ENCODE results near the gene TUT7. TPM values are rescaled to one million over a fixed set of nuclear protein-coding genes. Genes with fewer than 3 reads are reported as not detected.
"Not testable (repeated sequence)": the region's sequence is repeated elsewhere in the genome, so short reads cannot be mapped to it uniquely, and the experiment has no call there.

Gene TUT7
- 24.5 and 25.2 TPM in 2 replicates for total RNA-seq
- long read RNA-seq, partial matches to known transcripts, result 115 of 141 reads
- long read RNA-seq, other reads (novel, unspliced or antisense), result 26 of 141 reads

DNA sequence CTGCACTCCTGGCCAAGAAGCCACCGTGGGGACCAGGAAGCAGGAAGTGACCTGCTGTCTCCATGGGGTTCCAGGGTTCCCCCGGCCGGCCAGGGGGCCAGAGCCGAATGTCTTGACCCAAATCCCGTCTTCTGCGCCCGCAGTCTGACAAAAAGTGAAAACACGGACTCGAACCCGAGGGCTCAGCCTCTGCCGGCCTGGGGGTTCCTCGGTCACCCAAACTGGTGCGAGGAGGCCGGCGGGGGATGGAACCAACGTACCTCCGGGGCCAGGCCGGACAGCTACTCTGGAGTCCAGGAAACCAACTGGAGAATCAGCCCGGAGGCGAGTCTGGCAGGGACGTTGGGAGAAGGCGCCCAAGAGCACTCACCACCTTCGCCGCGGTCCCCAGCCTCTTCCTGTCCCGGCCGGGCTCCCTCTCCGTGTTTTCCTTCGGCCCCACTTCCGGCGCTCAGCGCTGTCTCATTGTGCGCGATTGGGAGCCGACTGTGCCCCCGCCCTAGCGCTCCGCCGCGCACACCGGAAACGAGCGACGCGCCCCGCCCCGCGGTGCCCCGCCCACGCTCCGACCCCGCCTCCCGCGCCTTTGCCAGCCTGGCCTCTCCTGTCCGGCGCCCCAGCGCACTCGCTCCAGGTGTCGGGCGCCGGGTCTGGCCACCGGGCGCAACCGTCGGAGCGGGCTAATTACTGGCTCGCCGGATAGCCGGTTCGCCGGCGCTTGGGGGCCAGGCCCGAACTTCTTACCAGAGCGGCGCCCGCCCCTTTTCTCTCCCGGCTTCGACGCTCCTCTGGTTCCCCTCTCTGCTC is at the start of gene TUT7:
TSS of gene TUT7 (minus strand) at position 400 of the 807 bp plus-strand sequence. CDS start 1,211 bp downstream, outside the sequence.
- Mint-ChIP-seq H3K4me1 (ENCODE audit: low read depth) (peaks cover 18% of the 10 kb centered on the region), H3K9me3 (ENCODE audit: low read depth) (no peaks in the 10 kb centered on the region), H3K27ac (peak within 1 kb of the TSS; percentile 94), H3K4me3 (ENCODE audit: low read depth) (peak within 1 kb of the TSS; percentile 91), H3K36me3 (ENCODE audit: insufficient read depth) (peaks cover 6% of the 10 kb centered on the region), H3K27me3 (peaks cover 4% of the 10 kb centered on the region)
- TF ChIP-seq, protein P1, sequence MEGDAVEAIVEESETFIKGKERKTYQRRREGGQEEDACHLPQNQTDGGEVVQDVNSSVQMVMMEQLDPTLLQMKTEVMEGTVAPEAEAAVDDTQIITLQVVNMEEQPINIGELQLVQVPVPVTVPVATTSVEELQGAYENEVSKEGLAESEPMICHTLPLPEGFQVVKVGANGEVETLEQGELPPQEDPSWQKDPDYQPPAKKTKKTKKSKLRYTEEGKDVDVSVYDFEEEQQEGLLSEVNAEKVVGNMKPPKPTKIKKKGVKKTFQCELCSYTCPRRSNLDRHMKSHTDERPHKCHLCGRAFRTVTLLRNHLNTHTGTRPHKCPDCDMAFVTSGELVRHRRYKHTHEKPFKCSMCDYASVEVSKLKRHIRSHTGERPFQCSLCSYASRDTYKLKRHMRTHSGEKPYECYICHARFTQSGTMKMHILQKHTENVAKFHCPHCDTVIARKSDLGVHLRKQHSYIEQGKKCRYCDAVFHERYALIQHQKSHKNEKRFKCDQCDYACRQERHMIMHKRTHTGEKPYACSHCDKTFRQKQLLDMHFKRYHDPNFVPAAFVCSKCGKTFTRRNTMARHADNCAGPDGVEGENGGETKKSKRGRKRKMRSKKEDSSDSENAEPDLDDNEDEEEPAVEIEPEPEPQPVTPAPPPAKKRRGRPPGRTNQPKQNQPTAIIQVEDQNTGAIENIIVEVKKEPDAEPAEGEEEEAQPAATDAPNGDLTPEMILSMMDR (IDR thresholded peaks at IDR 0.05; ENCODE audit: unreplicated experiment), result no peak
- DNase-seq (ENCODE audit: low spot score, unreplicated experiment), result peak; percentile 97

DNA sequence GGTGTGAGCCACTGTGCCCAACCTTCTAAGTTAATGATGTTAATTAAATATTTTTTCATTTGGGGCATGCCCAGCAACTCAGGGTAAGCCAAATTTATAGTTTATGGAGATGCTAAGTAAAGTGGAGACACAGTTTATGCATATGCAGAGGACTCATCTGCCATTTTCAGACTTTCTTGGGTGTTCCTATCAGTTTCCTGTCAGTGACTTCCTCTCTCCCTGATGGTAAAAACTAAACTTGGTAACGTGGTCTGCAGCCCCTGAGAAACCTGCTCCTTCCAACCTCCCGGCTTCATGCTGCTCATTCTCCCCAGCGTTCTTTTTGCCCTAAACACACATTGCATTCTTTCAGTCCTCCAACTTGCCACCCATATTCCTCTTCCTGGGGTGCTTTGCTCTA is 48.4 kb upstream of the TUT7 start:
- H3K36me3 Mint-ChIP-seq (ENCODE audit: insufficient read depth), result no peaks in the 10 kb centered on the region
- peaks cover 4% of the 10 kb centered on the region for H3K9me3 Mint-ChIP-seq (ENCODE audit: low read depth)
- DNase-seq (ENCODE audit: low spot score, unreplicated experiment), result no peak
- H3K4me1 Mint-ChIP-seq (ENCODE audit: low read depth), result peaks cover 23% of the 10 kb centered on the region
- TF ChIP-seq, protein P1 (IDR thresholded peaks at IDR 0.05; ENCODE audit: unreplicated experiment), result no peak
- peaks cover 10% of the 10 kb centered on the region for H3K27me3 Mint-ChIP-seq
- H3K27ac Mint-ChIP-seq, result no peak overlapping the region
- H3K4me3 Mint-ChIP-seq (ENCODE audit: low read depth), result no peak overlapping the region

- TF ChIP-seq, protein P1 (IDR thresholded peaks at IDR 0.05; ENCODE audit: unreplicated experiment), result no peak
- Mint-ChIP-seq H3K36me3 (ENCODE audit: insufficient read depth) (peaks cover 1% of the 10 kb centered on the region), H3K4me1 (ENCODE audit: low read depth) (no peaks in the 10 kb centered on the region), H3K27ac (no peak overlapping the region), H3K4me3 (ENCODE audit: low read depth) (no peak overlapping the region), H3K9me3 (ENCODE audit: low read depth) (peaks cover 10% of the 10 kb centered on the region), H3K27me3 (no peaks in the 10 kb centered on the region)
- no peak for DNase-seq (ENCODE audit: low spot score, unreplicated experiment)
Measured at GRCh38 chr9:86396412-86396811, 42.2 kb upstream of the TUT7 start.

DNA sequence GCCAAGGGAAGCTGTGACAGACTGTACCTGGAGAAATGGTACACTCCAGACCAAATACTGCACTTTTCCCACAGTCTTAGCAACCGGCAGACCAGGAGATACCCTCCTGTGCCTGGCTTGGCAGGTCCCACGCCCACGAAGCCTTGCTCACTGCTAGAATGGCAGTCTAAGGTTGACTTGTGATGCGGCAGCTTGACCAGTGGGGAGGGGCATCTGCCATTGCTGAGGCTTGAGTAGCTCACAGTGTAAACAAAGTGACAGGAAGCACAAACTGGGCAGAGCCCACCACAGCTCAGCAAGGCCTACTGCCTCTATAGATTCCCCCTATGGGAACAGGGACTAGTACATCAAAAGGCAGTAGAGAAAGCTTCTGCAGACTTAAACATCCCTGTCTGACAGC is 36.0 kb upstream of the TUT7 start:
- not testable (repeated sequence) for H3K9me3 Mint-ChIP-seq (ENCODE audit: low read depth); H3K4me1 Mint-ChIP-seq (ENCODE audit: low read depth); DNase-seq (ENCODE audit: low spot score, unreplicated experiment); H3K27me3 Mint-ChIP-seq; H3K4me3 Mint-ChIP-seq (ENCODE audit: low read depth); H3K27ac Mint-ChIP-seq; H3K36me3 Mint-ChIP-seq (ENCODE audit: insufficient read depth)

- Mint-ChIP-seq H3K9me3 (ENCODE audit: low read depth) (peaks cover 10% of the 10 kb centered on the region), H3K36me3 (ENCODE audit: insufficient read depth) (no peaks in the 10 kb centered on the region), H3K27ac (no peak overlapping the region), H3K27me3 (no peaks in the 10 kb centered on the region), H3K4me1 (ENCODE audit: low read depth) (no peaks in the 10 kb centered on the region), H3K4me3 (ENCODE audit: low read depth) (no peak overlapping the region)
- TF ChIP-seq, protein P1 (IDR thresholded peaks at IDR 0.05; ENCODE audit: unreplicated experiment), result no peak
- DNase-seq (ENCODE audit: low spot score, unreplicated experiment), result no peak
Measured at GRCh38 chr9:86389628-86390027, 35.4 kb upstream of the TUT7 start.

- H3K9me3 Mint-ChIP-seq (ENCODE audit: low read depth), result peaks cover 18% of the 10 kb centered on the region
- H3K4me1 Mint-ChIP-seq (ENCODE audit: low read depth), result no peaks in the 10 kb centered on the region
- no peak overlapping the region for H3K4me3 Mint-ChIP-seq (ENCODE audit: low read depth)
- no peak overlapping the region for H3K27ac Mint-ChIP-seq
- peaks cover 2% of the 10 kb centered on the region for H3K36me3 Mint-ChIP-seq (ENCODE audit: insufficient read depth)
- TF ChIP-seq, protein P1 (IDR thresholded peaks at IDR 0.05; ENCODE audit: unreplicated experiment), result no peak
- no peaks in the 10 kb centered on the region for H3K27me3 Mint-ChIP-seq
- no peak for DNase-seq (ENCODE audit: low spot score, unreplicated experiment)
Measured at GRCh38 chr9:86387376-86387775, 33.2 kb upstream of the TUT7 start.

- H3K9me3 Mint-ChIP-seq (ENCODE audit: low read depth), result peaks cover 30% of the 10 kb centered on the region
- not testable (repeated sequence) for H3K36me3 Mint-ChIP-seq (ENCODE audit: insufficient read depth); H3K27me3 Mint-ChIP-seq; H3K27ac Mint-ChIP-seq; DNase-seq (ENCODE audit: low spot score, unreplicated experiment); H3K4me3 Mint-ChIP-seq (ENCODE audit: low read depth); H3K4me1 Mint-ChIP-seq (ENCODE audit: low read depth)
Measured at GRCh38 chr9:86383000-86383399, 28.8 kb upstream of the TUT7 start.

All from progenitor cell of endocrine pancreas (in vitro differentiated cells).